ENCODE measurements around the gene SERPINA7.

GRCh38 chrX:106007815-106008214, 30.7 kb downstream of the SERPINA7 start:
- TF ChIP-seq EZH2 (IDR thresholded peaks at IDR 0.05; ENCODE audit: borderline replicate concordance, control insufficient read depth, low read depth, low read length) = no peak
- no peak for TF ChIP-seq TAF1 (IDR thresholded peaks at IDR 0.05; ENCODE audit: borderline replicate concordance, low read depth, low read length)
- no peak for TF ChIP-seq DPF2 (IDR thresholded peaks at IDR 0.05)
- TF ChIP-seq POLR2A (IDR thresholded peaks at IDR 0.05; ENCODE audit: low read depth, low read length) = no peak
- no peak for TF ChIP-seq CBX5 (IDR thresholded peaks at IDR 0.05; ENCODE audit: low read depth)
- TF ChIP-seq IRF3 (IDR thresholded peaks at IDR 0.05) = no peak
- TF ChIP-seq CBX3 (IDR thresholded peaks at IDR 0.05; ENCODE audit: borderline replicate concordance, low read depth) = no peak
- no peak for TF ChIP-seq SIX5 (IDR thresholded peaks at IDR 0.05; ENCODE audit: low read depth, low read length, severe bottlenecking)
- TF ChIP-seq ATF3 (IDR thresholded peaks at IDR 0.05; ENCODE audit: borderline replicate concordance, extremely low read depth, low read depth, low read length) = no peak
- TF ChIP-seq ZNF274 (IDR thresholded peaks at IDR 0.05; ENCODE audit: insufficient read depth, insufficient read length) = no peak
- no peak for TF ChIP-seq BCL11A (IDR thresholded peaks at IDR 0.05; ENCODE audit: low read depth, low read length)
- TF ChIP-seq GABPA (IDR thresholded peaks at IDR 0.05; ENCODE audit: low read depth) = no peak
- no peak for TF ChIP-seq POLR2AphosphoS5 (IDR thresholded peaks at IDR 0.05; ENCODE audit: low read length)
- TF ChIP-seq CTCF (IDR thresholded peaks at IDR 0.05 in 2 of 3, conservative IDR thresholded peaks at IDR 0.05 in 1 of 3; ENCODE audit: control insufficient read depth in 2 of 3, extremely low read depth in 1 of 3, insufficient read depth in 1 of 3, low read depth in 3 of 3, low read length in 3 of 3) = no peak
